HEK293T (cell line): ENCODE data around the gene KRR1.

ENCODE experiments used
- BHLHE40 ChIP-seq: fragments of 450-650 bp; IDR thresholded peaks from 2 replicates; pipeline ENCODE4 v1.6.1; 2016; ENCODE audit warnings: mild to moderate bottlenecking, moderate library complexity, borderline replicate concordance
- CTBP1 ChIP-seq: fragments of 450-650 bp; IDR thresholded peaks from 2 replicates; pipeline ENCODE4 v1.6.1; 2016; ENCODE audit warnings: borderline replicate concordance
- ELF4 ChIP-seq: fragments of 450-650 bp; IDR thresholded peaks from 2 replicates; pipeline ENCODE4 v1.6.1; 2017; ENCODE audit warnings: antibody characterized with exemption
- FOXA1 ChIP-seq: fragments of 450-650 bp; IDR thresholded peaks from 2 replicates; pipeline ENCODE4 v1.6.1; 2016; ENCODE audit warnings: mild to moderate bottlenecking
- FOXK2 ChIP-seq: fragments of 450-650 bp; IDR thresholded peaks from 2 replicates; pipeline ENCODE4 v1.6.1; 2016; ENCODE audit warnings: mild to moderate bottlenecking
- FOXM1 ChIP-seq: fragments of 450-650 bp; IDR thresholded peaks from 2 replicates; pipeline ENCODE4 v1.6.1; 2017; ENCODE audit warnings: mild to moderate bottlenecking, borderline replicate concordance
- HDGF ChIP-seq: fragments of 450-650 bp; IDR thresholded peaks from 2 replicates; pipeline ENCODE4 v1.6.1; 2017; ENCODE audit warnings: antibody characterized with exemption, borderline replicate concordance
- LEF1 ChIP-seq: fragments of 450-650 bp; IDR thresholded peaks from 2 replicates; pipeline ENCODE4 v1.6.1; 2017; ENCODE audit warnings: mild to moderate bottlenecking, borderline replicate concordance
- SP1 ChIP-seq: fragments of 450-650 bp; IDR thresholded peaks from 2 replicates; pipeline ENCODE4 v1.6.1; 2017
- SUZ12 ChIP-seq: fragments of 450-650 bp; IDR thresholded peaks from 2 replicates; pipeline ENCODE4 v1.6.1; 2016; ENCODE audit warnings: mild to moderate bottlenecking
- TF ChIP-seq, protein P1 (sequence below): fragments of 450-650 bp; IDR thresholded peaks from 2 replicates; pipeline ENCODE4 v1.6.1; 2016

DNA sequence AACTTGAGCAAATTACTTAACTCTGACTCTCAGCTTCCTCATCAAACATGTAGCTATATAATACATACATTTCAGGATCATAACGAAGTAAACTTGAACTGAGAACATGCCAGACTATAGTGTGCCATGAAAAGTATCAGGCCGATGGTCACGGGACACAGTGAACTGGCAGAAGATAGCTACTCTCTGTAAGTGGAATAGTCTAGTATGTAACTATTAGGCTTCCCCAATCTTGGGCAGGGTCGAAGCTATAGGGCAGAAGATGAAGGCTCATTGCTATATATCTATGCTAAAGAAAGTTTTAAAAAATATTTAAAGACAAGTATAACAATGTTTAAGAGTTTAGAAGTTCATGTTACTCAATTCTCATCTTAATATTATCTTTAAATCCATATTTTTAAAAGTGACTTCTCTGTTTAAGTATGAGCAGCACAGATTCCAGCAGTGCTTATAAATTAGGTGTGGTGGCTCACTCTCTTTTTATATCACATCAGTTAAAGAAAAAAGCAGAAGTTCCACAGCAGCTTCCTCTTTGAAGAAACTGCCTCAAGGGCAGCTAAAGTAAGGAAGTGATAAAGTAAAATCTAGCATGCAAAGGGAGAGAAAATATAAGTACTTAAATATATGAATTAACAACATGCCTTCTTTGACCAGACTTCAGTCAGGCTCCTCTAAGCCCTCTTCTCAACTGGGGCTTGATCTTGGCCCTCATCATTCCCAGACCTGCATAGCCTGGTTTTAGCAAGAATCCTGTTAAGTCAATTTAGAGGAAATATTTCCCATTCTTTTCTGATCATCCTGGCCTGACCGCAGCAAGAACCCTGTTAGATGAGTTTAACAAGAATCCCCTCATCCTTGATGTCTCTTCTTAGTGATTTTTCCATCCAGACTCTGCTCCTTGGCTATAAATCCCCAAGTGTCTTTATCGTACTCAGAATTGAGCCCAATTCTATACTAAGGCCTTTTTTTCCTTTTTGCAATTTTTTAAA is 39.2 kb downstream of the KRR1 start:
- TF ChIP-seq FOXA1 (no peak), SP1 (no peak), SUZ12 (no peak), FOXK2 (no peak), ELF4 (no peak), BHLHE40 (no peak), CTBP1 (no peak), FOXM1 (no peak), LEF1 (no peak), HDGF (no peak)
- TF ChIP-seq, protein P1, sequence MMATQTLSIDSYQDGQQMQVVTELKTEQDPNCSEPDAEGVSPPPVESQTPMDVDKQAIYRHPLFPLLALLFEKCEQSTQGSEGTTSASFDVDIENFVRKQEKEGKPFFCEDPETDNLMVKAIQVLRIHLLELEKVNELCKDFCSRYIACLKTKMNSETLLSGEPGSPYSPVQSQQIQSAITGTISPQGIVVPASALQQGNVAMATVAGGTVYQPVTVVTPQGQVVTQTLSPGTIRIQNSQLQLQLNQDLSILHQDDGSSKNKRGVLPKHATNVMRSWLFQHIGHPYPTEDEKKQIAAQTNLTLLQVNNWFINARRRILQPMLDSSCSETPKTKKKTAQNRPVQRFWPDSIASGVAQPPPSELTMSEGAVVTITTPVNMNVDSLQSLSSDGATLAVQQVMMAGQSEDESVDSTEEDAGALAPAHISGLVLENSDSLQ = no peak
